GM12865 (cell line): ENCODE results near the gene ACTG1.

Experiments used
- DNase-seq: peaks from one replicate; pipeline ENCODE4 v3.0.0; 2010; ENCODE audit warnings: low read depth
- H3K4me3 ChIP-seq: 2 replicates; pipeline ENCODE4 v1.5.1; 2011; ENCODE audit warnings: mild to moderate bottlenecking, low read depth, low read length, control low read depth
- CTCF ChIP-seq: IDR thresholded peaks from 2 replicates; pipeline ENCODE4 v1.5.1; 2011; ENCODE audit warnings: low read length, control low read depth, low read depth, inconsistent platforms; ENCODE audit not compliant: insufficient read depth; ENCODE audit errors: missing control alignments

Gene ACTG1

DNA sequence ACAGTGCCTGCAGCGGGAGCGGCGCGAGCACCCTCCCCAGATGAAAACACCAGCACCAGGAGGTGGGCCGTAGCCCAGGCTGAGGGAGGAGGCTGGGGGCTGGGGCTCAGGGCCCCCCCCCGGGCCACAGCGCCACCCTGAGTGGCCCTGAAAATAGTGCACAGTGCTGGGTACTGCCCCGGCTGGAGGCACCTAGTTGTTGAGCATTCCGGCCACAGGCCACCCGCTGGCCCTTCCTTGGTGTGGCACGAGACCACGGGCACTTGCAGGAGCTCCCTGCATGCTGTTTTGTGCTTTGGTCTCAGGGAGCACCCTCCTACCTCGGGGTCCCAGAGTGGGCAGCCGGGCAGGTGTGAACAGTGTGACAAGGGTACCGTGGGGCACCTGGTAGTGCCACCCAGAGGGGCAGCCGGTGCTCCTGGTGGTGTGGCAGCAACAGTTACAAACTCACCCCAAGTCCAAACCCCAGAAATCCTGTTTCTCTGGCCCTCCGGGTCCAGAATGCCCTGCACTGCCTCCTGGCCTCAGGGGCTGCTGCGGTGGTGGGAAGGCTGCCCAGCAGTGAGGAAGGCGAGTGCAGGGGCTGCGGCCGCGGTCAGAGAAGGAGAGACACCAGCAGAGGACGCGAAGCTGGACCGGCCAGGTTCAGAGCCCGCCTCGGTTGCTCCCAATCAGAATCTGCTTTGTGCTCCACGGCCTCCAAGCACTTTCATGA lies 27.5 kb upstream of the ACTG1 start:
- H3K4me3 ChIP-seq: no peak overlapping the region
- no peak for TF ChIP-seq CTCF

DNA sequence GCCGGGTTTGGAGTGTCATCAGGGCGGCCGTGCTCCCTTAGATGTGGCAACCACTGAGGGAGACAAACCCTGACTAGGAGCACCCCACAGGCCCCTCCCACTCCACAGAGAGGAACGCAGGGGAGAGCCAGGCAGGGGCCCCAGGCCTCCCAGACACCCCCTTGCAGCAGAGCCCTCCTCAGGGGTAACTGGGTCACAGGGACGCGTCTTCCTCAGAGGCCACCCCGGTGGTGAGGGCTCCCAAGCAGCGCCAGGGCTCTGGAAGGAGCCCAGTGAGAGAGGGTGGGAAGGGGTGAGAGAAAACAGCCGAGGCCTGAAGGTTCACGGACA lies 26.9 kb upstream of the ACTG1 start:
- no peak overlapping the region for H3K4me3 ChIP-seq
- no peak for TF ChIP-seq CTCF
- no peak for DNase-seq

More for the DNA sequence above, 27.5 kb upstream of the ACTG1 start:
- no peak for DNase-seq

DNA sequence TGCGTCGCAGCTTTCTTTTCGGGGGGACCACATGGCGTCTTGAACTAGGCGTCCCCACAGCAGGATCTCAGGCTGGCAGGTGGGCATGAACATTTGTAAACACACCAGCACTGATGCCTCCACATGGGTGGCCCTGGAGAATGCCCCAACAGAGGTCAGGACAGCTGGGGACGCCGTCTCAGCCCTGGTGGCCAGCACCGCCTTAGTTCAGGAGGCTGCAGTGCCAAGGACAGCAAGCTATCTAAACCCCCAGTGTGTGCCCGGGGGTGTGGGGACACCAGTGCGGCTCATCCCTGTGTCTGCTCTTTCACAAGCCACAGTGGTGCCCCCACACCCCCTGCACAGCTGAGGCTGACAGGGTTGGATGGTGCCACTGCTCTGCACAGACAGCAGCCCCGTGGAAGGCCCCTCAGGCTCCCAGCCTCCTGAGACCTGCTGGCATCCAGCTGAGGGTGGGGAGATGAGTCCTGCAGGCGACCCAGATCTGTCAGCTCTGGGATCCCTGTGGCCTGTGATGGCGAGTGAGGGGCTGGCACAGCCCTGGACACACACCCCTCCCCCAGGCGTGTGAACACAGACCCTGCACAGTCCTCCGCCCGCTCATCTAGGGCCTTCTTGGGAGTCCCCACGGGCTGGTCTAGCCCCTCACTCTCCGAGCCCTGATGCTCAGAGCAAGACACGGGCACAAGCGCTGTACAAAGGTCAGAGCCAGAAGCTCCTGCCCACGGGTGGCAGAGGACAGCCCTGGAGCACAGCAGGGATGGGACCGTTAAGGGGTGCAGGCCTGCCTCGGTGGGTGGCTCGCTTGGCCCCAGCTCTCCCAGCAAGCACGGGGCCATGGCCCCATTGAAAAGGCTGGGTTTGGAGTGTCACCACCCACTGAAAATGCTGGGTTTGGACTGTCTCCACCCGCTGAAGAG lies 26.3 kb upstream of the ACTG1 start:
- H3K4me3 ChIP-seq: no peak overlapping the region
- DNase-seq: no peak
- no peak for TF ChIP-seq CTCF

DNA sequence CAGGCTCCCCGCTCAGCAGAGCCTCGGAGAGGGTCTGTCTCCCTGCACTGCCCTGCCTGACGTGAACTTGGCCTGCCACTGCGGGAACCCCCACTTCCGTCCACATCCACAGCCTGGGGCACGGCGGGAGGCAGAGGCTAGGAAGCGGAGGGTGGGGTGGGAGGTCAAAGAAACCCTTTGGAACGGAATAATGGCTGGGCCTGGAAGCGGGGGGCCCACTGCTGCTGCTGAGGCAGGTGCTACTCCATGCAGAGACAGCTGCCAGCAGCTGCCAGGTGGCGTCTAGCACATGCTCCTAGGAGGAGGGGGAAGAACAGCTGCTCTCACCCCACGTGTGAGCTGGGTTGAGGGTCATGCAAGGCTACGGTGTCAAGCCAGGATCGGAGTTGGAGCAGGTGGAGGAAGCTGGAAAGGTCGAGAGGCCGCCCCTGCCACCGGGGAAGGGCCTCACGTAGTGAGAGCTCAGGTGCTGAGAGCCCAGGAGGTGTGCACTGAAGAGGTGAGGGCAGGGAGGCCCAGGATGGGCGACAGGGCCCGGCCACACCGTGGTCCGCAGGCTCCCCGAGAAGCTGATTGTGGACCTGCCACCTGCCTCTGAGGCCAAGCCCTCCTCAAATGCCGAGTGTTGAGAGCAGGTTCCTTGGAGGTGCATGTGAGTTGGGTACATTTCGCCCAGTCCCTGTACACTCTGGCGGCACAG lies 25.4 kb upstream of the ACTG1 start:
- no peak for DNase-seq
- no peak for TF ChIP-seq CTCF

GRCh38 chr17:81537343-81537855 lies 24.8 kb upstream of the ACTG1 start:
- peak; percentile 58 for DNase-seq
- H3K4me3 ChIP-seq: no peak overlapping the region
- peak; percentile 71 for TF ChIP-seq CTCF

More for the DNA sequence above, 25.4 kb upstream of the ACTG1 start:
- H3K4me3 ChIP-seq: no peak overlapping the region

DNA sequence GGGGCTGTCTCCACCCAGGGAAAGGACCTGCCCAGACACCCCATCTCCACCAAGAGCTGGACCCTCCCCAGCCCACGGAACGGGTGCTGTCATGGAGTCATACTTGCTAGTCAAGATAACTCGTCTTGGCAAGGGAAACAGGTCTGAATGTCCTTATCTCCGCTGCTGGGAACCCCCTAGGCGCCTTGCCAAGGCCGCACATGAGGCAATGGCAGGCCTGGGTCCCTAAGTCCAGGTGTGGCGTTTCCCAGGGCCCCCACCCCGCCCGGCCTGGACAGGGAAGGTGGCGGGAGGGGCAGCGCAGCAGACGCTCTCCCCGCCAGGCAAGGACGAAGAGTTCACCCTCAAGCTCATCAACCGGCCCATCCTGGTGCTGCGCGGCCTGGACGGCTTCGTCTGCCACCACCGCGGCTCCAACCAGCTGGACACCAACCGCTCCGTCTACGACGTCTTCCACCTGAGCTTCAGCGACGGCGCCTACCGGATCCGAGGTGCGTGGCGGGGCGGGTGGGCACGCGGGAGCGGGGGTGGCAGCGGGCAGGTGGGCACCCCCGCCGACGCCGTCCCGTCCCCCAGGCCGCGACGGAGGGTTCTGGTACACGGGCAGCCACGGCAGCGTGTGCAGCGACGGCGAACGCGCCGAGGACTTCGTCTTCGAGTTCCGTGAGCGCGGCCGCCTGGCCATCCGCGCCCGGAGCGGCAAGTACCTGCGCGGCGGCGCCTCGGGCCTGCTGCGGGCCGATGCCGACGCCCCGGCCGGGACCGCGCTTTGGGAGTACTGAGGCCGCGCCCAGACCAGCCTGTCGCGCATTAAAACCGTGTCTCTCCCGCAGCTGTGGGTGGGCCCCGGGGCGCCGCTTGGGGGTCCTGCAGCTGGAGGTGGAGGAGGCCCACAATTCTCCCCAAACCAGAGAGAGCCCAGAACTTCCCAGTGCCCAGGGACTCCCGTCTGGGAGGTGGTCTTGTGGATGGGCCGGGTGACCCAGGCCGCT lies 24.0 kb upstream of the ACTG1 start:
- TF ChIP-seq CTCF: no peak
- no peak overlapping the region for H3K4me3 ChIP-seq
- no peak for DNase-seq
